IMR-90 (cell line): ENCODE data around the gene ADAM15. TPM values are rescaled to one million over a fixed set of nuclear protein-coding genes. Genes with fewer than 3 reads are reported as not detected.
A peak's percentile ranks its signal among the peaks of the same experiment; 100 is the strongest.

Experiments
- ATAC-seq: fragments of 200-7000 bp; cut with Tn5 transposase; 2 replicates; pipeline ENCODE4 v1.9.1; 2020; ENCODE audit warnings: low read depth, mild to moderate bottlenecking, moderate library complexity
- BruUV-seq: library from RNA; stranded (reverse); fragments of 400-500 nt; replicated peaks from 2 replicates; lab custom pipeline; 2021; lab: Mats Ljungman, UMichigan
- CTCF ChIA-PET: fragments of 300-600 bp; formaldehyde crosslinking; extraction: SDS; loops from one replicate; lab custom pipeline; 2021; ENCODE audit warnings: antibody characterized with exemption; lab: Yijun Ruan, JAX
- POLR2A ChIA-PET: fragments of 300-600 bp; sonication (Branson Sonifier 250); formaldehyde crosslinking; loops from one replicate; lab custom pipeline; 2022; ENCODE audit warnings: antibody characterized with exemption; ENCODE audit not compliant: unreplicated experiment; lab: Charles Lee
- DNase-seq: peaks from one replicate; pipeline ENCODE4 v3.0.0; 2013
- H2AFZ ChIP-seq: replicated peaks from 2 replicates; pipeline ENCODE3; 2013; ENCODE audit warnings: low read length, mild to moderate bottlenecking; ENCODE audit not compliant: poor library complexity
- H2AK5ac ChIP-seq: 2 replicates; pipeline ENCODE4 v1.6.1; 2013; ENCODE audit warnings: low read depth, low read length, inconsistent platforms
- H2AK9ac ChIP-seq: replicated peaks from 2 replicates; pipeline ENCODE3; 2013; ENCODE audit warnings: mild to moderate bottlenecking, low read depth, low read length, moderate library complexity; ENCODE audit not compliant: poor library complexity
- H2BK120ac ChIP-seq: 2 replicates; pipeline ENCODE4 v1.6.1; 2013; ENCODE audit warnings: low read depth, low read length, inconsistent platforms
- H2BK15ac ChIP-seq: 3 replicates; pipeline ENCODE4 v1.6.1; 2013; ENCODE audit warnings: low read depth, low read length, inconsistent platforms
- H2BK20ac ChIP-seq: 2 replicates; pipeline ENCODE4 v1.6.1; 2013; ENCODE audit warnings: low read depth, mild to moderate bottlenecking, inconsistent platforms, low read length, moderate library complexity
- H2BK5ac ChIP-seq: 2 replicates; pipeline ENCODE4 v1.6.1; 2013; ENCODE audit warnings: mild to moderate bottlenecking, low read depth, low read length, inconsistent platforms; ENCODE audit not compliant: poor library complexity, severe bottlenecking
- H3K14ac ChIP-seq: replicated peaks from 2 replicates; pipeline ENCODE4 v1.6.1; 2013; ENCODE audit warnings: low read depth, low read length, inconsistent platforms
- H3K18ac ChIP-seq: 2 replicates; pipeline ENCODE4 v1.6.1; 2013; ENCODE audit warnings: low read depth, low read length, control low read depth
- H3K23ac ChIP-seq: 2 replicates; pipeline ENCODE4 v1.6.1; 2013; ENCODE audit warnings: low read depth, low read length, inconsistent platforms
- H3K27ac ChIP-seq: 2 replicates; pipeline ENCODE4 v1.5.1; 2013; ENCODE audit warnings: mild to moderate bottlenecking, control low read depth, low read length; ENCODE audit not compliant: insufficient read depth
- H3K27me3 ChIP-seq: 2 replicates; pipeline ENCODE4 v1.6.1; 2013; ENCODE audit warnings: low read length; ENCODE audit not compliant: control insufficient read depth, insufficient read depth
- H3K36me3 ChIP-seq: 2 replicates; pipeline ENCODE4 v1.6.1; 2013; ENCODE audit warnings: low read length, mixed read lengths; ENCODE audit not compliant: control insufficient read depth, insufficient read depth
- H3K4ac ChIP-seq: 2 replicates; pipeline ENCODE4 v1.6.1; 2013; ENCODE audit warnings: low read depth, low read length, inconsistent platforms
- H3K4me1 ChIP-seq: 2 replicates; pipeline ENCODE4 v1.6.1; 2013; ENCODE audit warnings: low read length, mixed read lengths; ENCODE audit not compliant: control insufficient read depth, insufficient read depth
- H3K4me2 ChIP-seq: 2 replicates; pipeline ENCODE4 v1.6.1; 2013; ENCODE audit warnings: low read depth, mild to moderate bottlenecking, control low read depth, low read length, moderate library complexity
- H3K4me3 ChIP-seq: 2 replicates; pipeline ENCODE4 v1.5.1; 2013; ENCODE audit warnings: low read depth, mild to moderate bottlenecking, control low read depth, low read length, moderate library complexity; ENCODE audit not compliant: insufficient read depth
- H3K56ac ChIP-seq: 2 replicates; pipeline ENCODE4 v1.6.1; 2013; ENCODE audit warnings: low read length, inconsistent platforms; ENCODE audit not compliant: insufficient read depth; ENCODE audit errors: extremely low read depth
- H3K79me1 ChIP-seq, 2 experiments: 2 replicates each; pipeline ENCODE4 v1.6.1; 2013; ENCODE audit warnings: low read length in 2 of 2, inconsistent platforms in 1 of 2, low read depth in 1 of 2
- H3K9ac ChIP-seq: 2 replicates; pipeline ENCODE4 v1.6.1; 2013; ENCODE audit warnings: low read depth, low read length, control low read depth
- H3K9me1 ChIP-seq: 2 replicates; pipeline ENCODE4 v1.6.1; 2013; ENCODE audit warnings: low read length, inconsistent platforms; ENCODE audit not compliant: insufficient read depth
- H3K9me3 ChIP-seq: 2 replicates; pipeline ENCODE4 v1.6.1; 2013; ENCODE audit warnings: low read length; ENCODE audit not compliant: control insufficient read depth, insufficient read depth
- H4K20me1 ChIP-seq: 2 replicates; pipeline ENCODE4 v1.6.1; 2013; ENCODE audit warnings: low read length, inconsistent platforms; ENCODE audit not compliant: insufficient read depth
- H4K5ac ChIP-seq: 2 replicates; pipeline ENCODE4 v1.6.1; 2013; ENCODE audit warnings: mild to moderate bottlenecking, low read depth, low read length, control low read depth
- H4K8ac ChIP-seq, 2 experiments: 2 replicates each; pipeline ENCODE4 v1.6.1; 2013; ENCODE audit warnings: low read depth in 2 of 2, low read length in 2 of 2, control low read depth in 1 of 2, inconsistent platforms in 1 of 2
- H4K91ac ChIP-seq: 2 replicates; pipeline ENCODE4 v1.6.1; 2013; ENCODE audit warnings: low read depth, low read length, inconsistent platforms; ENCODE audit not compliant: insufficient read depth
- POLR2A ChIP-seq: IDR thresholded peaks from 2 replicates; pipeline ENCODE4 v1.6.1; 2012; ENCODE audit warnings: mild to moderate bottlenecking, low read depth, low read length
- RAD21 ChIP-seq: IDR thresholded peaks from 2 replicates; pipeline ENCODE4 v1.6.1; 2012; ENCODE audit warnings: low read length, improper control_type of control experiment
- WGBS, 2 experiments: methylation state at CpG; one replicate each; pipeline versions ENCODE4 v1.1.5 to v1.1.7; 2013; ENCODE audit warnings: missing lambda C conversion rate in 2 of 2; ENCODE audit not compliant: insufficient read length in 1 of 2; ENCODE audit errors: extremely low coverage in 2 of 2; 5-methylcytosine and 5-hydroxymethylcytosine counted together
- dilution Hi-C: fragments of 300-500 bp; cut with HindIII; formaldehyde crosslinking; loops from one replicate; pipeline ENCODE4 v1.14.3; 2018; ENCODE audit warnings: low sequenced_read_pairs; ENCODE audit not compliant: unreplicated experiment
- in situ Hi-C: fragments of 300-500 bp; cut with MboI; formaldehyde crosslinking; loops from 3 replicates; pipeline ENCODE4 v1.14.3; 2019; ENCODE audit warnings: low sequenced_read_pairs, inconsistent platforms, mixed read lengths
- intact Hi-C: fragments of 100-400 bp; cut with micrococcal nuclease; formaldehyde crosslinking; loops from 2 replicates; pipeline ENCODE4 v1.10.0; 2022
- polyA plus RNA-seq, 3 experiments: library from polyadenylated mRNA; depleted of rRNA; stranded (reverse); fragments of >200 nt; gene quantifications; 2 replicates each; pipeline ENCODE4 v1.2.3, GENCODE V29; 2012; ENCODE audit warnings: low replicate concordance in 1 of 3
- total RNA-seq: library from RNA; depleted of rRNA; stranded (reverse); fragments of >200 nt; gene quantifications from 2 replicates; pipeline ENCODE4 v1.2.3, GENCODE V29; 2012
- TF ChIP-seq, protein P1 (sequence below): conservative IDR thresholded peaks from 2 replicates; pipeline ENCODE4 v1.5.1; 2012; ENCODE audit warnings: mild to moderate bottlenecking, low read depth, low read length, improper control_type of control experiment

The ADAM15 gene
- total and polyA plus RNA-seq, 2 of the 4 experiments (the other 2 are of a cell fraction): 25.6 to 52.4 TPM

DNA sequence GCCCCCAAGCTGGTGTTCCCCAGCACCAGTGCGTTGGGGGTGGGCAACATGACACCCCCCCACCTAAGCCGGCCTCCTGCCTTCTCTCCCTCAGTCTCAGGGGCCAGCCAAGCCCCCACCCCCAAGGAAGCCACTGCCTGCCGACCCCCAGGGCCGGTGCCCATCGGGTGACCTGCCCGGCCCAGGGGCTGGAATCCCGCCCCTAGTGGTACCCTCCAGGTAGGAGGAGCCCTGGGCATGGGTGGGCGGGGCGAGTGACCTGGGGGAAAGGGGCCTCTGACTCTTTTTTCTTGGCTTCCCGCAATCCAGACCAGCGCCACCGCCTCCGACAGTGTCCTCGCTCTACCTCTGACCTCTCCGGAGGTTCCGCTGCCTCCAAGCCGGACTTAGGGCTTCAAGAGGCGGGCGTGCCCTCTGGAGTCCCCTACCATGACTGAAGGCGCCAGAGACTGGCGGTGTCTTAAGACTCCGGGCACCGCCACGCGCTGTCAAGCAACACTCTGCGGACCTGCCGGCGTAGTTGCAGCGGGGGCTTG is 11.1 kb downstream of the ADAM15 start:
- no TSS peak for BruUV-seq
- ATAC-seq (no peak), DNase-seq (no peak)
- Histone ChIP-seq H3K18ac (no peak overlapping the region), H3K56ac (no peak overlapping the region), H3K27me3 (no peaks in the 10 kb centered on the region), H2AK5ac (no peak overlapping the region), H3K9me3 (no peaks in the 10 kb centered on the region), H2BK15ac (no peak overlapping the region), H3K9ac (no peak overlapping the region), H2AK9ac (no peak overlapping the region), H2BK120ac (no peak overlapping the region), H2BK5ac (no peak overlapping the region), H4K8ac (no peak overlapping the region), H4K91ac (no peak overlapping the region), H3K27ac (no peak overlapping the region), H2BK20ac (no peak overlapping the region), H3K4me1 (peaks cover 4% of the 10 kb centered on the region; the same call in 1 of the 2 replicates), H3K4me2 (no peak overlapping the region), H4K5ac (no peak overlapping the region), H3K79me1 (peaks cover 10 to 17% of the 10 kb centered on the region in 2 experiments), H3K4ac (no peak overlapping the region), H3K4me3 (no peak overlapping the region), H3K9me1 (peaks cover 3% of the 10 kb centered on the region; the same call in 1 of the 2 replicates), H2AFZ (peak overlapping the region; percentile 64), H3K23ac (no peak overlapping the region), H3K14ac (no peak overlapping the region), H4K20me1 (peaks cover 17% of the 10 kb centered on the region), H3K36me3 (peaks cover 14% of the 10 kb centered on the region)
- TF ChIP-seq, protein P1, sequence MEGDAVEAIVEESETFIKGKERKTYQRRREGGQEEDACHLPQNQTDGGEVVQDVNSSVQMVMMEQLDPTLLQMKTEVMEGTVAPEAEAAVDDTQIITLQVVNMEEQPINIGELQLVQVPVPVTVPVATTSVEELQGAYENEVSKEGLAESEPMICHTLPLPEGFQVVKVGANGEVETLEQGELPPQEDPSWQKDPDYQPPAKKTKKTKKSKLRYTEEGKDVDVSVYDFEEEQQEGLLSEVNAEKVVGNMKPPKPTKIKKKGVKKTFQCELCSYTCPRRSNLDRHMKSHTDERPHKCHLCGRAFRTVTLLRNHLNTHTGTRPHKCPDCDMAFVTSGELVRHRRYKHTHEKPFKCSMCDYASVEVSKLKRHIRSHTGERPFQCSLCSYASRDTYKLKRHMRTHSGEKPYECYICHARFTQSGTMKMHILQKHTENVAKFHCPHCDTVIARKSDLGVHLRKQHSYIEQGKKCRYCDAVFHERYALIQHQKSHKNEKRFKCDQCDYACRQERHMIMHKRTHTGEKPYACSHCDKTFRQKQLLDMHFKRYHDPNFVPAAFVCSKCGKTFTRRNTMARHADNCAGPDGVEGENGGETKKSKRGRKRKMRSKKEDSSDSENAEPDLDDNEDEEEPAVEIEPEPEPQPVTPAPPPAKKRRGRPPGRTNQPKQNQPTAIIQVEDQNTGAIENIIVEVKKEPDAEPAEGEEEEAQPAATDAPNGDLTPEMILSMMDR: peak; percentile 17; the same call in 1 of the 2 replicates
- TF ChIP-seq POLR2A: no peak
- no peak for TF ChIP-seq RAD21
- POLR2A ChIA-PET: no interaction called here
- intact Hi-C loops: loop anchor here (5.0 kb wide), 1 partner anchor 105 kb away; the partner anchor contains the start of gene PBXIP1
- WGBS, 2 experiments: 30% methylated on average over 6 of the region's 29 CpGs; no CpG with 5 or more reads in 1 of the 2 experiments
- dilution Hi-C loops: no loop called here
- in situ Hi-C loops: no loop called here
- CTCF ChIA-PET: interaction anchor here (0.6 to 1.5 kb wide), 6 partner anchors 13 to 155 kb away, joined by 3 to 12 read pairs (median 4); no protein-coding TSS in a partner anchor
